PC-3 (cell line): Measurements from ENCODE around the gene PFN1. TPM values are rescaled to one million over a fixed set of nuclear protein-coding genes. Genes with fewer than 3 reads are reported as not detected.

Source experiments
- ATAC-seq: fragments of 200-7000 bp; cut with Tn5 transposase; 2 replicates; pipeline ENCODE4 v1.9.1; 2020; ENCODE audit warnings: mild to moderate bottlenecking, moderate library complexity
- BruUV-seq: library from RNA; stranded (reverse); fragments of 400-500 nt; replicated peaks from 2 replicates; lab custom pipeline; 2021; lab: Mats Ljungman, UMichigan
- CTCF ChIA-PET: fragments of 300-600 bp; sonication (Branson Sonifier 250); formaldehyde crosslinking; loops from one replicate; lab custom pipeline; 2022; ENCODE audit warnings: antibody characterized with exemption; lab: Charles Lee
- POLR2A ChIA-PET: fragments of 300-600 bp; sonication (Branson Sonifier 250); formaldehyde crosslinking; loops from one replicate; lab custom pipeline; 2022; ENCODE audit warnings: antibody characterized with exemption; ENCODE audit not compliant: unreplicated experiment; lab: Charles Lee
- DNase-seq: peaks from one replicate; pipeline ENCODE4 v3.0.0-alpha.2; 2015
- H2AFZ ChIP-seq: fragments of 300-600 bp; sonication (generic); 2 replicates; pipeline ENCODE4 v1.6.0; 2016; ENCODE audit warnings: antibody characterized with exemption, low read length
- H3F3A ChIP-seq: fragments of 300-600 bp; sonication (generic); one replicate; pipeline ENCODE4 v1.6.0; 2017; ENCODE audit warnings: antibody characterized with exemption, low read length, control low read depth, mild to moderate bottlenecking; ENCODE audit not compliant: unreplicated experiment
- H3K27ac ChIP-seq: fragments of 300-600 bp; sonication (generic); 2 replicates; pipeline ENCODE4 v1.5.1; 2016; ENCODE audit warnings: mild to moderate bottlenecking, low read length
- H3K27me3 ChIP-seq: fragments of 300-600 bp; sonication (generic); 2 replicates; pipeline ENCODE4 v1.6.1; 2016; ENCODE audit warnings: low read length, mixed read lengths
- H3K36me3 ChIP-seq: fragments of 300-600 bp; sonication (generic); 2 replicates; pipeline ENCODE4 v1.6.1; 2016; ENCODE audit warnings: low read depth, mixed run types, low read length, mixed read lengths
- H3K4me1 ChIP-seq: fragments of 300-600 bp; sonication (generic); 2 replicates; pipeline ENCODE4 v1.5.1; 2016; ENCODE audit warnings: low read length; ENCODE audit not compliant: insufficient read depth
- H3K4me2 ChIP-seq: fragments of 300-600 bp; sonication (generic); 2 replicates; pipeline ENCODE4 v1.6.0; 2016; ENCODE audit warnings: low read length
- H3K4me3 ChIP-seq: fragments of 300-600 bp; sonication (generic); 2 replicates; pipeline ENCODE4 v1.5.1; 2016; ENCODE audit warnings: mild to moderate bottlenecking, low read length, mixed read lengths
- H3K79me2 ChIP-seq: fragments of 300-600 bp; sonication (generic); 2 replicates; pipeline ENCODE4 v1.6.1; 2017; ENCODE audit warnings: low read length, mixed read lengths
- H3K9ac ChIP-seq: fragments of 300-600 bp; sonication (generic); 2 replicates; pipeline ENCODE4 v1.6.0; 2016; ENCODE audit warnings: mild to moderate bottlenecking, low read length
- H3K9me2 ChIP-seq: fragments of 300-600 bp; sonication (generic); replicated peaks from 2 replicates; pipeline ENCODE4 v1.6.1; 2016; ENCODE audit warnings: mixed run types, low read length, mixed read lengths
- H3K9me3 ChIP-seq: fragments of 300-600 bp; sonication (generic); 2 replicates; pipeline ENCODE4 v1.6.1; 2016; ENCODE audit warnings: low read length, mixed read lengths
- H4K20me1 ChIP-seq: fragments of 300-600 bp; sonication (generic); 2 replicates; pipeline ENCODE4 v1.6.1; 2016; ENCODE audit warnings: low read length, mixed read lengths
- CTCF ChIP-seq: fragments of 300-600 bp; sonication (generic); conservative IDR thresholded peaks from 2 replicates; pipeline ENCODE4 v1.5.1; 2017; ENCODE audit warnings: antibody characterized with exemption, low read depth, mild to moderate bottlenecking, low read length
- EZH2 ChIP-seq: fragments of 300-600 bp; sonication (generic); IDR thresholded peaks from one replicate; pipeline ENCODE4 v1.6.1; 2017; ENCODE audit warnings: antibody characterized with exemption, mild to moderate bottlenecking, low read length; ENCODE audit not compliant: unreplicated experiment
- EZH2phosphoT487 ChIP-seq: fragments of 300-600 bp; sonication (generic); IDR thresholded peaks from 2 replicates; pipeline ENCODE4 v1.6.1; 2018; ENCODE audit warnings: mild to moderate bottlenecking, antibody characterized with exemption, low read length, borderline replicate concordance
- intact Hi-C: fragments of 100-400 bp; cut with micrococcal nuclease; formaldehyde crosslinking; loops from 2 replicates; pipeline ENCODE4 v1.9.0; 2023
- total RNA-seq: library from RNA; depleted of rRNA; stranded (reverse); fragments of >200 nt; gene quantifications from 2 replicates; pipeline ENCODE4 v1.2.3, GENCODE V29; 2014

The PFN1 gene
- total RNA-seq, 1 experiment from 2014 or later = 1,914 TPM

GRCh38 chr17:4967539-4968485, 19.5 kb upstream of the PFN1 start, which contains the start of gene SPAG7:
Gene SPAG7 (minus strand): TSS chr17:4967817. CDS start chr17:4967804, 13 bp downstream.
- H3K27me3 ChIP-seq = no peaks in the 10 kb centered on the region
- POLR2A ChIA-PET = interaction anchor here (1.0 to 1.4 kb wide), 5 partner anchors 18 to 177 kb away, joined by 3 to 8 read pairs (median 5); partner anchors contain the start of genes PFN1, RNF167 and SLC25A11
- CTCF ChIA-PET = interaction anchor here (0.6 to 2.3 kb wide), 3 partner anchors 28 to 141 kb away, joined by 3 to 11 read pairs (median 4); partner anchors contain the start of genes RNF167 and SLC25A11
- H3K9me2 ChIP-seq = no peaks in the 10 kb centered on the region
- H3K4me1 ChIP-seq = peaks cover 23% of the 10 kb centered on the region
- H3K36me3 ChIP-seq = no peaks in the 10 kb centered on the region; the same call in 1 of the 2 replicates
- H3K9me3 ChIP-seq = no peaks in the 10 kb centered on the region
- H3K4me3 ChIP-seq = peak within 1 kb of the TSS; percentile 79
- intact Hi-C loops = loop anchor here (1.0 kb wide), 2 partner anchors 19 to 59 kb away; no protein-coding TSS in a partner anchor
- H3K9ac ChIP-seq = peak within 1 kb of the TSS; percentile 92
- peak within 1 kb of the TSS; percentile 84 for H2AFZ ChIP-seq
- DNase-seq (peak; percentile 88), ATAC-seq (peak; percentile 55)
- peak within 1 kb of the TSS; percentile 98 for H3K4me2 ChIP-seq
- peaks cover 12% of the 10 kb centered on the region; the same call in 1 of the 2 replicates for H3K79me2 ChIP-seq
- TSS peak; percentile 72 for BruUV-seq
- H3K27ac ChIP-seq = peak within 1 kb of the TSS; percentile 92
- TF ChIP-seq CTCF (no peak), EZH2 (no peak), EZH2phosphoT487 (no peak)
- no peaks in the 10 kb centered on the region for H3F3A ChIP-seq
- H4K20me1 ChIP-seq = no peaks in the 10 kb centered on the region

GRCh38 chr17:4966844-4967538, 18.7 kb upstream of the PFN1 start:
- Histone ChIP-seq H2AFZ (peak overlapping the region; percentile 75), H3K9me3 (no peaks in the 10 kb centered on the region)

More at GRCh38 chr17:4966844-4967538, 18.7 kb upstream of the PFN1 start:
- ChIA-PET CTCF (interaction anchor here (0.6 to 2.3 kb wide), 4 partner anchors 27 to 142 kb away, joined by 3 to 11 read pairs (median 4); partner anchors contain the start of genes RNF167 and SLC25A11), POLR2A (interaction anchor here (1.0 to 1.4 kb wide), 5 partner anchors 17 to 177 kb away, joined by 3 to 8 read pairs (median 5); partner anchors contain the start of genes PFN1, RNF167 and SLC25A11)
- DNase-seq (peak; percentile 96), ATAC-seq (peak; percentile 88)
- Histone ChIP-seq H4K20me1 (no peaks in the 10 kb centered on the region), H3F3A (no peaks in the 10 kb centered on the region), H3K9me2 (no peaks in the 10 kb centered on the region), H3K4me1 (peaks cover 23% of the 10 kb centered on the region), H3K4me2 (peak overlapping the region; percentile 98), H3K79me2 (peaks cover 12% of the 10 kb centered on the region; the same call in 1 of the 2 replicates), H3K36me3 (no peaks in the 10 kb centered on the region; the same call in 1 of the 2 replicates), H3K27ac (peak overlapping the region; percentile 92), H3K4me3 (peak overlapping the region; percentile 79), H3K27me3 (no peaks in the 10 kb centered on the region), H3K9ac (peak overlapping the region; percentile 92)
- intact Hi-C loops = loop anchor here (1.0 kb wide), 2 partner anchors 18 to 58 kb away; no protein-coding TSS in a partner anchor
- TF ChIP-seq EZH2 = no peak
- TF ChIP-seq EZH2phosphoT487 = no peak
- TF ChIP-seq CTCF = no peak
- BruUV-seq = TSS peak; percentile 63
